ENCODE results near the gene SGTB.
A peak's percentile ranks its signal among the peaks of the same experiment; 100 is the strongest.

GRCh38 chr5:65742565-65743231, 20.8 kb upstream of the SGTB start:
- TF ChIP-seq EZH2 (IDR thresholded peaks at IDR 0.05; ENCODE audit: low read length): no peak
- TF ChIP-seq, protein P1, sequence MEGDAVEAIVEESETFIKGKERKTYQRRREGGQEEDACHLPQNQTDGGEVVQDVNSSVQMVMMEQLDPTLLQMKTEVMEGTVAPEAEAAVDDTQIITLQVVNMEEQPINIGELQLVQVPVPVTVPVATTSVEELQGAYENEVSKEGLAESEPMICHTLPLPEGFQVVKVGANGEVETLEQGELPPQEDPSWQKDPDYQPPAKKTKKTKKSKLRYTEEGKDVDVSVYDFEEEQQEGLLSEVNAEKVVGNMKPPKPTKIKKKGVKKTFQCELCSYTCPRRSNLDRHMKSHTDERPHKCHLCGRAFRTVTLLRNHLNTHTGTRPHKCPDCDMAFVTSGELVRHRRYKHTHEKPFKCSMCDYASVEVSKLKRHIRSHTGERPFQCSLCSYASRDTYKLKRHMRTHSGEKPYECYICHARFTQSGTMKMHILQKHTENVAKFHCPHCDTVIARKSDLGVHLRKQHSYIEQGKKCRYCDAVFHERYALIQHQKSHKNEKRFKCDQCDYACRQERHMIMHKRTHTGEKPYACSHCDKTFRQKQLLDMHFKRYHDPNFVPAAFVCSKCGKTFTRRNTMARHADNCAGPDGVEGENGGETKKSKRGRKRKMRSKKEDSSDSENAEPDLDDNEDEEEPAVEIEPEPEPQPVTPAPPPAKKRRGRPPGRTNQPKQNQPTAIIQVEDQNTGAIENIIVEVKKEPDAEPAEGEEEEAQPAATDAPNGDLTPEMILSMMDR (optimal IDR thresholded peaks at IDR 0.05 in 1 of 3, IDR thresholded peaks at IDR 0.05 in 1 of 3, conservative IDR thresholded peaks at IDR 0.05 in 1 of 3; ENCODE audit: extremely low read depth in 1 of 3, insufficient read depth in 2 of 3, low read length in 3 of 3): peak in 2 of 3 experiments; percentile 52 to 72

All from keratinocyte (primary cell).